Natural killer cell (primary cell): ENCODE data around the gene TTC16. TPM values are rescaled to one million over a fixed set of nuclear protein-coding genes. Genes with fewer than 3 reads are reported as not detected.

Experiments used
- ATAC-seq, 3 donors: fragments of 150-1000 bp in 2 of 3; fragments of 200-7000 bp in 1 of 3; cut with Tn5 transposase; 1 replicate in 1 of 3; 2 replicates in 2 of 3; pipeline ENCODE4 v1.10.0; 2021; ENCODE audit warnings: mild to moderate bottlenecking in 2 of 3, moderate library complexity in 2 of 3
- DNase-seq, 2 donors: peaks; one replicate each; pipeline versions ENCODE4 v3.0.0 to v3.0.0-alpha.2; 2013 to 2021; ENCODE audit warnings: mixed read lengths in 1 of 2
- H3K27ac ChIP-seq: one replicate; pipeline ENCODE4 v1.5.1; 2013; ENCODE audit warnings: mild to moderate bottlenecking, low read length
- H3K27me3 ChIP-seq: one replicate; pipeline ENCODE4 v1.6.1; 2013; ENCODE audit warnings: low read length; ENCODE audit not compliant: control insufficient read depth, insufficient read depth
- H3K36me3 ChIP-seq: one replicate; pipeline ENCODE4 v1.6.1; 2013; ENCODE audit warnings: low read length; ENCODE audit not compliant: control insufficient read depth, insufficient read depth
- H3K4me1 ChIP-seq: one replicate; pipeline ENCODE4 v1.6.1; 2013; ENCODE audit warnings: low read length; ENCODE audit not compliant: control insufficient read depth, insufficient read depth
- H3K4me3 ChIP-seq: one replicate; pipeline ENCODE4 v1.5.1; 2013; ENCODE audit warnings: low read length
- H3K9me3 ChIP-seq: one replicate; pipeline ENCODE4 v1.6.1; 2013; ENCODE audit warnings: low read length; ENCODE audit not compliant: control insufficient read depth, insufficient read depth
- H3K27ac Mint-ChIP-seq, 2 donors: one replicate each; pipeline ENCODE4 v1.8.0; 2022; ENCODE audit warnings: mild to moderate bottlenecking in 2 of 2, mixed read lengths in 2 of 2, moderate library complexity in 1 of 2
- H3K27me3 Mint-ChIP-seq, 2 donors: one replicate each; pipeline ENCODE4 v1.8.0; 2022; ENCODE audit warnings: low read depth in 2 of 2, mixed read lengths in 2 of 2
- H3K36me3 Mint-ChIP-seq: one replicate; pipeline ENCODE4 v1.8.0; 2022; ENCODE audit warnings: mixed read lengths
- H3K4me1 Mint-ChIP-seq, 2 donors: one replicate each; pipeline ENCODE4 v1.8.0; 2022; ENCODE audit warnings: mixed read lengths in 2 of 2
- H3K4me3 Mint-ChIP-seq: one replicate; pipeline ENCODE4 v1.8.0; 2022; ENCODE audit warnings: mild to moderate bottlenecking, moderate library complexity, mixed read lengths
- H3K9me3 Mint-ChIP-seq, 2 donors: one replicate each; pipeline ENCODE4 v1.8.0; 2022; ENCODE audit warnings: mixed read lengths in 2 of 2
- WGBS: methylation state at CpG from one replicate; pipeline ENCODE4 v1.1.7; 2013; ENCODE audit warnings: missing lambda C conversion rate; ENCODE audit not compliant: insufficient coverage; 5-methylcytosine and 5-hydroxymethylcytosine counted together
- intact Hi-C: fragments of 100-400 bp; cut with micrococcal nuclease; formaldehyde crosslinking; loops from one replicate; pipeline ENCODE4 v1.14.2; 2022
- total RNA-seq, 4 donors: library from RNA; stranded (reverse); fragments of 120-200 nt in 1 of 4; gene quantifications; one replicate each; pipeline versions ENCODE4 v1.2.3 to v1.2.4, GENCODE V29; 2013 to 2022
- TF ChIP-seq, protein P1 (sequence below): fragments of 200-600 bp; IDR thresholded peaks from one replicate; pipeline ENCODE4 v1.8.0; 2022; ENCODE audit warnings: antibody characterized with exemption

Gene TTC16
- total RNA-seq, 3 donors from 2014 or later (not counting 1 experiment from before 2014, with no cell fraction given): 15.5 to 23.0 (median 21.5) TPM

- TF ChIP-seq, protein P1, sequence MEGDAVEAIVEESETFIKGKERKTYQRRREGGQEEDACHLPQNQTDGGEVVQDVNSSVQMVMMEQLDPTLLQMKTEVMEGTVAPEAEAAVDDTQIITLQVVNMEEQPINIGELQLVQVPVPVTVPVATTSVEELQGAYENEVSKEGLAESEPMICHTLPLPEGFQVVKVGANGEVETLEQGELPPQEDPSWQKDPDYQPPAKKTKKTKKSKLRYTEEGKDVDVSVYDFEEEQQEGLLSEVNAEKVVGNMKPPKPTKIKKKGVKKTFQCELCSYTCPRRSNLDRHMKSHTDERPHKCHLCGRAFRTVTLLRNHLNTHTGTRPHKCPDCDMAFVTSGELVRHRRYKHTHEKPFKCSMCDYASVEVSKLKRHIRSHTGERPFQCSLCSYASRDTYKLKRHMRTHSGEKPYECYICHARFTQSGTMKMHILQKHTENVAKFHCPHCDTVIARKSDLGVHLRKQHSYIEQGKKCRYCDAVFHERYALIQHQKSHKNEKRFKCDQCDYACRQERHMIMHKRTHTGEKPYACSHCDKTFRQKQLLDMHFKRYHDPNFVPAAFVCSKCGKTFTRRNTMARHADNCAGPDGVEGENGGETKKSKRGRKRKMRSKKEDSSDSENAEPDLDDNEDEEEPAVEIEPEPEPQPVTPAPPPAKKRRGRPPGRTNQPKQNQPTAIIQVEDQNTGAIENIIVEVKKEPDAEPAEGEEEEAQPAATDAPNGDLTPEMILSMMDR: no peak
- peaks cover 46 to 70% of the 10 kb centered on the region in 2 donors for H3K4me1 Mint-ChIP-seq
- 0% methylated on average over 17 of the region's 18 CpGs for WGBS
Measured at GRCh38 chr9:127777368-127777980, 61.6 kb downstream of the TTC16 start.

GRCh38 chr9:127778280-127779135, 62.6 kb downstream of the TTC16 start, which contains the start of gene SH2D3C:
Gene SH2D3C (minus strand): TSS chr9:127778666. CDS start chr9:127778627, 39 bp downstream.
- Mint-ChIP-seq H3K4me1 (peaks cover 56 to 80% of the 10 kb centered on the region in 2 donors), H3K9me3 (no peaks in the 10 kb centered on the region), H3K36me3 (no peaks in the 10 kb centered on the region), H3K27ac (peak within 1 kb of the TSS; percentile 95 to 98), H3K4me3 (peak within 1 kb of the TSS; percentile 98), H3K27me3 (no peaks in the 10 kb centered on the region)
- Histone ChIP-seq H3K27ac (peak within 1 kb of the TSS; percentile 83), H3K9me3 (no peaks in the 10 kb centered on the region), H3K4me3 (peak within 1 kb of the TSS; percentile 66), H3K36me3 (peaks cover 10% of the 10 kb centered on the region), H3K27me3 (no peaks in the 10 kb centered on the region), H3K4me1 (peaks cover 87% of the 10 kb centered on the region)
- TF ChIP-seq, protein P1: no peak
- under 1% methylated on average over 13 of the region's 13 CpGs for WGBS
- intact Hi-C loops: loop anchor here (10.0 kb wide), 1 partner anchor 286 kb away; the partner anchor contains the start of genes NAIF1 and SLC25A25
- ATAC-seq (peak; percentile 18 to 41 (median 19)), DNase-seq (peak; percentile 48 to 62)

More at GRCh38 chr9:127777368-127777980, 61.6 kb downstream of the TTC16 start:
- Mint-ChIP-seq H3K9me3 (no peaks in the 10 kb centered on the region), H3K36me3 (no peaks in the 10 kb centered on the region), H3K4me3 (peak overlapping the region; percentile 98), H3K27ac (peak overlapping the region; percentile 95 to 98), H3K27me3 (no peaks in the 10 kb centered on the region)
- intact Hi-C loops: loop anchor here (10.0 kb wide), 1 partner anchor 287 kb away; the partner anchor contains the start of genes NAIF1 and SLC25A25
- DNase-seq (peak in 1 of 2 donors; percentile 57), ATAC-seq (no peak)
- H3K27me3 ChIP-seq: no peaks in the 10 kb centered on the region
- peak overlapping the region; percentile 66 for H3K4me3 ChIP-seq
- H3K9me3 ChIP-seq: no peaks in the 10 kb centered on the region
- H3K4me1 ChIP-seq: peaks cover 77% of the 10 kb centered on the region
- H3K27ac ChIP-seq: peak overlapping the region; percentile 83
- H3K36me3 ChIP-seq: peaks cover 20% of the 10 kb centered on the region

GRCh38 chr9:127779136-127779981, 63.5 kb downstream of the TTC16 start:
- TF ChIP-seq, protein P1: no peak
- no peaks in the 10 kb centered on the region for H3K9me3 ChIP-seq
- intact Hi-C loops: loop anchor here (10.0 kb wide), 1 partner anchor 285 kb away; the partner anchor contains the start of genes NAIF1 and SLC25A25
- H3K4me3 ChIP-seq: peak overlapping the region; percentile 66
- peaks cover 88% of the 10 kb centered on the region for H3K4me1 ChIP-seq
- Mint-ChIP-seq H3K4me3 (peak overlapping the region; percentile 98), H3K27ac (peak overlapping the region; percentile 95 to 98), H3K27me3 (no peaks in the 10 kb centered on the region), H3K4me1 (peaks cover 59 to 81% of the 10 kb centered on the region in 2 donors), H3K36me3 (no peaks in the 10 kb centered on the region), H3K9me3 (no peaks in the 10 kb centered on the region)
- ATAC-seq (peak; percentile 49 to 60 (median 57)), DNase-seq (peak; percentile 54 to 82)
- H3K36me3 ChIP-seq: peaks cover 2% of the 10 kb centered on the region
- 9% methylated on average over 17 of the region's 17 CpGs for WGBS
- H3K27ac ChIP-seq: peak overlapping the region; percentile 83
- no peaks in the 10 kb centered on the region for H3K27me3 ChIP-seq
